ENCODE results near the gene VKORC1.
A peak's percentile ranks its signal among the peaks of the same experiment; 100 is the strongest.

The VKORC1 gene

DNA sequence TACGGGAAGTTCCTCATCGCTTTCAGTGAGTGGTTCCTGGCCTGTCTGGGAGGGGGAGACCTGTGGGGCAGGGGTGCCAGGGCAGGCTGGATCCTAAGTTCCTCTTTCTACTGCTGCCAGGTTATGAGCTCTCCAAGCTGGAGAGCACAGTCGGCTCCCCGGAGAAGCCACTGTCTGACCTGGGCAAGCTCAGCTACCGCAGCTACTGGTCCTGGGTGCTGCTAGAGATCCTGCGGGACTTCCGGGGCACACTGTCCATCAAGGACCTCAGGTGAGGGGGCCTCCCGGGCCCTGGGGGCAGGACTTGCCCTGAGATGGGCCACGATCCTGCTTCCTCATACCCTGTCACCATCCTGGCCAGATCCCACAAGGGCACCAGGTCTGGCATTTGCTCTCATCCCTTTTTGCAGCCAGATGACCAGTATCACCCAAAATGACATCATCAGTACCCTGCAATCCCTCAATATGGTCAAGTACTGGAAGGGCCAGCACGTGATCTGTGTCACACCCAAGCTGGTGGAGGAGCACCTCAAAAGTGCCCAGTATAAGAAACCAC, 35.8 kb upstream of the VKORC1 start:
- no peak for DNase-seq (ENCODE audit: low read depth)

DNA sequence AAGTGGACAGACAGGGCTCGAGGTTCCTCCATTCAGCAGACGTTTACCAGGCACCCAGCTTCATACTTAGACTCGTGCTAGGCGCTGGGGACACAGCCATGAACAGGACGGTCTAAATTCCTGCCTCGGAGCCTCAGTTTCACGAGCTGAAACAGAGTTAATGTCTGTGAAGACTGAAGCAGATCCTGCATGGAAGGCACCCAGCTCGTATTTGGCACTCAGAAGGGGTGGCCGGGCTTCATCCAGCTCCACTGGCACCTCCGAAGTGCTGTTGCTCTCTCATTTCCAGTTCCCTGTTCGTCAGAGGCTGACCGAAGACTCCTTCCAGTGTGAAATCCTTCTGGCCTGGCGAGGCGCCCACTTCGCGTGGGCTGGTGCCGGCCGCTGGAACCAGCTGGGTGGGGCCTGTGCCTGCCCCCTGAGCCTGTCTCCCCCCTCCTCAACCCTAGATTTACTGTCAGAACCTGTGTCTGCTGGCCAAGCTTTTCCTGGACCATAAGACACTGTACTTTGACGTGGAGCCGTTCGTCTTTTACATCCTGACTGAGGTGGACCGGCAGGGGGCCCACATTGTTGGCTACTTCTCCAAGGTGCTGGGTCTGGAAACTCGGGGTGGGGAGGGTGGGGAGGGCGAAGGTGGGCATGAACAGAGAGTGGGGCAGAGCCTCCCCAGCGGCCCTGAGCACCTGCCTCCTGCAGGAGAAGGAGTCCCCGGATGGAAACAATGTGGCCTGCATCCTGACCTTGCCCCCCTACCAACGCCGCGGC, 35.2 kb upstream of the VKORC1 start:
- DNase-seq (ENCODE audit: low read depth), result no peak

DNA sequence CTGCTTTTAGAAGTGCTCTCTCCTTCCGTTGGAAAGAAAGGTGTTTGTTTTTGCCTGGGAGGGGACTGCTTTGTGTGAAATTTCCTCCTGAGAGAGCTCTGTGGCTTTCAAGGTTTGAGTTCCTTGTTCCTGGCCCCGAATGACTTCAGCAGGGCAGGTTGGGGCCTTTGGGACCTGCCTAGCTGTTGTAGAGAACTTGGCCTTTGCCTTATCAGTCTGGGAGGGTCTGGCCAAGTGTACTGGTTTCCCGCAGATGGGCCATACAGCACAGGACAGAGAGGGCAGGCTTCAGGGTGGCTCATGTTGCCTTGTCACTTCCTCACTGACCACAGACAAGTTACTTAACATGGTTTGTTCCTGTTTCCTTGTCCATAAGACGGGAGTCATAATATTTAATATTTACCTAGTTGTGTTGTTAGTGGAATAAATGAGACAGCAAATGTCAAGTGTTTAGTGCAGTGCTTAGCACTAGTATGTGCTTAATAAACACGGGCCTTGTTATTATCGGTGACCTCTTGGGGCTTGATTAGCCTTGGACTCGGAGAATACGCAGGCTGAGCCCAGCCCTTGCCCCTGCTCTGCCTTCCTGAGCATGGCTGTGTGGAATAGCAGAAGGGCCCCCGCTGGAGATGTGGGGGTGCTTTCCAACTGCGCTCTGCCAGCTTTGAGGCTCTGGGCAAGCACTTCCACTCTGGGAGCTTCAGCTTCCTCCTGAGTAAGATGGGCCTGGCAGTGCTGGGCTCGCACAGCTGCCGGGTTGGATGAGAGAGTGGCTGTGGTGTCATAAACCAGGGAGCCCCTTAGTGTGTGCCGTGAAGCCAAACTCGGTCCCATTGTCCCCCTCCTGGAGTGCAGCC, 34.3 kb upstream of the VKORC1 start:
- no peak for DNase-seq (ENCODE audit: low read depth)

DNA sequence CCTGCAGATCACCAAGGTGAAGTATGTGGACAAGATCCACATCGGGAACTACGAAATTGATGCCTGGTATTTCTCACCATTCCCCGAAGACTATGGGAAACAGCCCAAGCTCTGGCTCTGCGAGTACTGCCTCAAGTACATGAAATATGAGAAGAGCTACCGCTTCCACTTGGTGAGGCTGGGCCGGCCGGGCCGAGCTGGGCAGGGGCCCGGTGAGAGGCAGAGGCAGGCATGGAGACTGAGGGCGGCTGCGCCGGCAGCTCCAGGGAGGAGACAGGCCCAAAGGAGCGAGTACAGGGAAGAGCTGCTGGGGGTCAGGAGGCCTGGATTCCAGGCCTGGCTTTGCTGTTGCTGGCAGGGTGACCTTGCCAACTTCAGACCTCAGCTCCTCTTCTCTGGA, 32.6 kb upstream of the VKORC1 start:
- no peak for DNase-seq (ENCODE audit: low read depth)

DNA sequence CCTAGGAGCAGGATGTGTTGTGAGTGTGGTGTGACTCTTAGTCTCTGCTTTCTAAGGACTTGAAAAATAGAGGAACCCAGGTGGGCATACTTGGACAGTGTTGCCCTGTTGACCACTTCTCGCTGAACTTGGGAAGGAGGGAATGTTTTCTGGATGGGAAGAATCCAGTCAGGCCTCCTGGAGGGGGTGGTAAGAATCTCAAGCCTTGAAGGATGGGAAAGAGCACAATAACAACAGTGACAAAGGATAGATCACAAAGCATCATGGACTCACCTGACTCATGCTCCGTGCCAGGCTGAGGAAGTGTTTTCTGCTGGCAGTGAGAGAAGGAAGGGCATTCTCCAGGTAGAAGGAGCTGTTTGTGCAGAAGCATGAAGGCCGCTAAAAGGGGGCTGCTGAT, 31.2 kb upstream of the VKORC1 start:
- DNase-seq (ENCODE audit: low read depth), result no peak

DNA sequence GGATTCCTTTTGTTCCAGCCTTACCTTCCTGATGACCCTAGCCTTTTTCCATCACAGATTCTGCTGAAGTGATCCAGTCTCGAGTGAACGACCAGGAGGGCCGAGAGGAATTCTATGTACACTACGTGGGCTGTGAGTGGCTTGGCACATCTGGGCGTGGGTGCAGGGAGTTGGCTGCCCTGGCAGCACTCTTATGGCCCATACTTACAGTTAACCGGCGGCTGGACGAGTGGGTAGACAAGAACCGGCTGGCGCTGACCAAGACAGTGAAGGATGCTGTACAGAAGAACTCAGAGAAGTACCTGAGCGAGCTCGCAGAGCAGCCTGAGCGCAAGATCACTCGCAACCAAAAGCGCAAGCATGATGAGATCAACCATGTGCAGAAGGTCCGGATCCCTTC, 25.5 kb upstream of the VKORC1 start:
- no peak for DNase-seq (ENCODE audit: low read depth)

DNA sequence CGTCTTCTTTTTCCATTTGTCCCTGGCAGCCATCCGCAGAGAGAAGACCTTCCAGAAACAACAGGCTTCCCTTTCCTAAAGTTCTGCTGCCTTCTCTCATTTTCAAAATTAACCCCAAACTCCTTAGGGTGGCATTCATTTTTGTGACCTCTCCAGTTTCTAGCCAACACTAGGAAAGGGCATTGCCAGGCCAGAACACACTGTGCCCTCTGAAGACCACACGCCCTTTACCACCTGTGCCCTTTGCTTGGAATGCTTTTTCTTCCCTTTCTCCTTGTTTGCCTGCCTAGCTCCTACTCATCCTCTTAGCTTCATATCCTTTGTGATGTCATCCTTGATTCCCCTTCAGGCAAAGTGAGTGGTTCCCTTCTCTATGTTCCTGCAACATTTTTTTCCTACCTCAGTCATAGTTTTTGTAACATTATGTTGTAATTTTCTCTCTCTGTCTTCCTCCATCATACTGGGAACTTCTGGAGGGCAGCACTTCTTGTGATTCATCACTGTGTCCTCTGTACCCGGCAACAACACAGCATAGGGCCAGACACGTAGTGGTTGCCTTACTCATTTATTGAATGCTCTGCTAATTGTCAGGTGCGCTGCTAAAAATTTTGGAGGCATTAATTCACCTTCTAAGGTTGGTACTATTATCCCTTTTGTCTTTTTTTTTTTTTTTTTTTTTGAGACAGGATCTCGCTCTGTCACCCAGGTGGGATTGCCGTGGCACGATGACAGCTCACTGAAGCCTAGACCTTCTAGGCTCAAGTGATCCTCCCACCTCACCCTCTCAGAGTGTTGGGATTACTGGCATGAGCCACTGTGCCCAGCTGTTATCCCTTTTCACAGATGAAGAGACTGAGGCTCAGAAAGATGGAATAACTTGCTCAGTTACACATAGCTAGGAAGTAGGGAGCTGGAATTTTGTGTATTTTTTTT, 23.9 kb upstream of the VKORC1 start:
- DNase-seq (ENCODE audit: low read depth), result peak; percentile 24

DNA sequence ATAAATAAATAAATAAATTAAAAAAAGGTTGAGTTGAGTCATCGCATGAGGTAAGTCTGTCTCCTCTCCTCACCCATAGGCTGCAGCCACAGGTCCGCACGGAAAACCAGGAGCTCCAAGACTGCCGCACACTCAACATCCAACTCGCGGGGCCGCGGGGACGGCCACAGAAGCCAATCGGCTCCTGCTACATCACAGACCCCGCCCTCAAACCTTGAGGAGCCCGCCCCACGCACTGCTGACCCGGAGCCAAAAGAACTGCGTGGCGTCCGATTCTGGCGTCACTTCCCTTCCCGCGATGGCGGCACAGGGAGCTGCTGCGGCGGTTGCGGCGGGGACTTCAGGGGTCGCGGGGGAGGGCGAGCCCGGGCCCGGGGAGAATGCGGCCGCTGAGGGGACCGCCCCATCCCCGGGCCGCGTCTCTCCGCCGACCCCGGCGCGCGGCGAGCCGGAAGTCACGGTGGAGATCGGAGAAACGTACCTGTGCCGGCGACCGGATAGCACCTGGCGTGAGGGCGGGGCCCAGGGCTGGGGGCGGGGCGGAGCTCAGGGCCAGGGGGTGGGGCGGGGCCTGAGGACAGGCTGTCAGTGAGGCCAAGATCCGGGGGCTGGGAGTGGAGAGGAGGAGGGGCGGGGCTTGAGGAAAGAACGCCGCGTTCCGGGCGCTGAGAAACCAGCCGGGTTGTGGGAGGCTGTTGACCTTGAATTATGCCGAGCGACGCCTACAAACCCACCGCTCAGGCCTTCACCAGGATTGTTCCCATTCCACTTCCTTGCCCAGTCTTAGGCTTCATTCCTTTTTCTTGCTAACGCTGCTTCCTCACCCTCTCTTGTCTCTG, 23.0 kb upstream of the VKORC1 start, which contains the start of gene KAT8:
KAT8 (plus strand) TSS at position 281 of the 839 bp plus-strand sequence; CDS start at position 299, 18 bp downstream.
- DNase-seq (ENCODE audit: low read depth), result peak; percentile 96

DNA sequence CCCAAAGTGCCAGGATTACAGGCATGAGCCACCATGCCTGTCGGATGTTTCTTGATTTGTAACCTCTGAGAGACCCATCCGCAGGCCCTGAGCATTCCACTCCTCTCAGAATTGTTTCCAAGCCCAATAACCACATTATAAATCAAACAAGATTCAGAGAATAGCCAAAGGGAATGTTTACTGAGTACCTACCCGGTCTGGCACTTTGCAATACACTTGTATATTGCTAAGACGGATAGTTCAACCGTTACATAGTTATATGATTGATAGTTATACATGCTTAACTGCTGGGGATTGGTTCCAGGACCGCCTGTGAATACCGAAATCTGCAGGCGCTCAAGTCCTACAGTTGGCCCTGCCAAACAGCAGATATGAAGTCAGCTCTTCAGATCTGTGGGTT, 19.9 kb upstream of the VKORC1 start:
- no peak for DNase-seq (ENCODE audit: low read depth)

DNA sequence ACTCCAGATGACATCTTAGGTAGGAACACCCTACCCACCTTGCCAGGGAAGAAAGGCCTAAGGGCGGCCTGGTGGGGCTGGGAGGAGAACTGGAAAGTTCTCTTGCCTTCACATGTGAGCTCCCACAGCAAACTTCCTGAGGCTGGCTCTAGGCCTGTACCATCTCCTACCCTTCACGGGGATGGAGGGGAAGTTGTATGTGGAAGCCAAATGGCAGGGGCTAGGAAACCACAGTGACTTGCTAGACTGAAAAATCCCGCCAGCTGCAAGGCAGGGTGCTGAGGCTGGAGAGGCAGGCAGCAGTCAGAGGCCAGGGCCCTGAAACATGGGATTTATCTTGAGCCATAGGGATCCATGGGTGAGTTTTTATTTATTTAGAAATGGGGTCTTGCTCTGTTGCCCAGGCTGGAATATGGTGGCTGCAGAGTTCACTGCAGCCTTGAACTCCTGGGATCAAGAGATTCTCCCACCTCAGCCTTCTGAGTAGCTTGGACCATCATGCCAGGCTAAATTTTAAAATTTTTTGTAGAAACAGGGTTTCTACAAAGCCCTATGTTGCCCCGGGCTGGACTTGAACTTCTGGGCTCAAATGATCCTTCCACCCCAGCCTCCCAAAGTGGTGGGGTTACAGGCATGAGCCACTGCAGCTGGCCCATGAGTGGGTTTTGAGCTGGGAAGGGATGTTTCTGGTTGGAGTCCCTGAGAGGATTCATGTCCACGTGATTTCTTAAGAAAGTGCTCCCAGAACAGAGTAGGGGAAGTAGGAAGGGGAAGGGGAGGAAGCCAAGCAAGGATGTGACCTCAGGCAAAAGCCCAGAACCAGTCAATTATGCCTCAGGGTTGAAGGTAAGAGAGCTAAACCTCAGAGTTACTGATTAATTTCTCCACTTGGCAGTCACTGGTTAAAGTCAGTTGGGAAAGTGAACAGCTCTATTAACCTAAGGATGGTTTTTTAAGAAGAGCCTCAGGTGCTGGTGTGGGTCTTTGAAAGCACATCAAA, 18.8 kb upstream of the VKORC1 start:
- no peak for DNase-seq (ENCODE audit: low read depth)

DNA sequence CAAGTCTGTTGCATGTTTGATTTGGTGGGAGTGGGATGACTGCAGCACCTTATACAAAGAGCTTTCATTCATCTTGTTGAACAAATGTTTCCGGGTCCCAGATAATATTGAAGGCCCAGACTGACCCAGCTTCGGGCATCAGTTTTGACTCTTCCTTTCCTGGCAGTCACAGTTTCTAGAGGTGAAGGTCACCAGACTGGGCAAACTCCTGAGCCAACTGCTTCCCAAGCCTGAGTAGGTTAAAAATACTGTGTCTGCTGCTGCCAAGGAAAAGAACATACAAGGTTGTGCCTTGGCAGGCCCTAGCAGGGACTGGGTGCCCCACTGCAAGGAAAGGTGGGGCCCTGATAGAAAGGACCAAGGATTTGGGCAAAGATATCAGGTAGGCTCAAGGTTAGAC, 18.1 kb upstream of the VKORC1 start:
- DNase-seq (ENCODE audit: low read depth), result no peak

DNA sequence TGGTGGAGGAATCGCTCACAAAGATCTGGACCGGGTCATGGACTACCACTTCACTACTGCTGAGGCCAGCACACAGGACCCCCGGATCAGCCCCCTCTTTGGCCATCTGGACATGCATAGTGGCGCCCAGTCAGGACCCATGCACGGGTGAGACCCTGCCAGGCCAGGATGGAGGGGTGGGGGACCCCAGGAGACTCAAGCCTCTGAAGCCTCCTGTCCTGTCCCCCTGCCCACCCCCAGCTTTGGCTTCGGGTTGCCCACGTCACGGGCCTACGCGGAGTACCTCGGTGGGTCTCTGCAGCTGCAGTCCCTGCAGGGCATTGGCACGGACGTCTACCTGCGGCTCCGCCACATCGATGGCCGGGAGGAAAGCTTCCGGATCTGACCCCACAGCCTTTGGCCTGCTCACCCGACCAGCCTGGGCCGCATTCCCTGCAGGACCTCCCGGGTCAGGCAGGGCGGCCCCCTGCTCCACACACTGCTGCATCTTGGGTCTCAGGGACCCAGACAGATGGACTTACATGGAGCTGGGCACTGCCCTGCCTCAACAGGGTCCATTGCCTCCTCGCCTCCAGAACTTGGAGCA, 17.4 kb upstream of the VKORC1 start:
- DNase-seq (ENCODE audit: low read depth), result no peak

DNA sequence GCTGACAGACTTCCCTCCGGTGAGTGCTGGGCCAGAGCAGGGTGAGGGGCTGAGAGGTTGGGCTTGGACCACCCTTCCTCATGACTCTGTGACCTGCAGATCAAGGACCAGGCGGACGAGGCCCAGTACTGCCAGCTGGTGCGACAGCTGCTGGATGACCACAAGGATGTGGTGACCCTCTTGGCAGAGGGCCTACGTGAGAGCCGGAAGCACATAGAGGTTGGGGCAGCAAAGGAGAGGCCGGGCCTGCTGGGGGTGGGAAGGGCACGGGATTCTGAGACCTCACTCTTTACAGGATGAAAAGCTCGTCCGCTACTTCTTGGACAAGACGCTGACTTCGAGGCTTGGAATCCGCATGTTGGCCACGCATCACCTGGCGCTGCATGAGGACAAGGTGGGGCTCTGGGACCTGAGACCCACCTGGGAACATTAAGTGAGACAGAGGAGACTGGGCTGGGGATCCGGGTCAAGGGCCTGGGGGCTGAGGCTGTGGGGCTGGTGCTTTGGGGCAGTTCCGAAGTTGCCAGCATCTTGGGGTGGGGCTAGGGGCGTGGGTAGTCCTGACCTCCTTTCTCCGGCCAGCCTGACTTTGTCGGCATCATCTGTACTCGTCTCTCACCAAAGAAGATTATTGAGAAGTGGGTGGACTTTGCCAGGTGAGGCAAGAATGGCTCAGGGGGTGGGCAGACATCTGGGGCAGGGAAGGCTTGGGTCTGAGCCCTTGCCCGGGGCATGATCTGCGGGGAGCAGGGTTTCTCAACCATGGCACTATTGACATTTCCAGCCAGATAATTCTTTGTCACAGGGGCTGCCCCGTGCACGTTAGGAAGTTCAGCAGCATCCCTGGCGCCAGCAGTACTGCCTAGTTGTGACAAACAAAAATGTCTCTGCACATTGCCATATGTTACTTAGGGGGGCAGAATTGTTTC, 15.8 kb upstream of the VKORC1 start:
- DNase-seq (ENCODE audit: low read depth), result no peak

DNA sequence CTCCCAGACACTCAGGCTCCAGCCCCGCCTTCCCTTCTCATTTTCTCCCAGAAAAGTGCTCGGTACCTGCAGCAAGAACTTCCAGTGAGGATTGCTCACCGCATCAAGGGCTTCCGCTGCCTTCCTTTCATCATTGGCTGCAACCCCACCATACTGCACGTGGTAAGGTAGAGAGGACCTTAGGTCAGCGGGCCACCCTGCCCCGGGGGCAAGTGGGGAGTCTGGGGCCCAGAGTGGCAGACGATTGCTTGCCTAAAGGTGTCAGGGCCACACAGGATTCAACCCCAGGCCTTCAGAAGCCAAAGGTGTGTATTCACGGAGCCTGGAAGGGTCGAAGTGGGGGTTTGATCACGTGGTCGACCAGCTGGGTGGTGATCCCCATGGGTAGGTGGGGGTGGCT, 15.0 kb upstream of the VKORC1 start:
- DNase-seq (ENCODE audit: low read depth), result no peak

DNA sequence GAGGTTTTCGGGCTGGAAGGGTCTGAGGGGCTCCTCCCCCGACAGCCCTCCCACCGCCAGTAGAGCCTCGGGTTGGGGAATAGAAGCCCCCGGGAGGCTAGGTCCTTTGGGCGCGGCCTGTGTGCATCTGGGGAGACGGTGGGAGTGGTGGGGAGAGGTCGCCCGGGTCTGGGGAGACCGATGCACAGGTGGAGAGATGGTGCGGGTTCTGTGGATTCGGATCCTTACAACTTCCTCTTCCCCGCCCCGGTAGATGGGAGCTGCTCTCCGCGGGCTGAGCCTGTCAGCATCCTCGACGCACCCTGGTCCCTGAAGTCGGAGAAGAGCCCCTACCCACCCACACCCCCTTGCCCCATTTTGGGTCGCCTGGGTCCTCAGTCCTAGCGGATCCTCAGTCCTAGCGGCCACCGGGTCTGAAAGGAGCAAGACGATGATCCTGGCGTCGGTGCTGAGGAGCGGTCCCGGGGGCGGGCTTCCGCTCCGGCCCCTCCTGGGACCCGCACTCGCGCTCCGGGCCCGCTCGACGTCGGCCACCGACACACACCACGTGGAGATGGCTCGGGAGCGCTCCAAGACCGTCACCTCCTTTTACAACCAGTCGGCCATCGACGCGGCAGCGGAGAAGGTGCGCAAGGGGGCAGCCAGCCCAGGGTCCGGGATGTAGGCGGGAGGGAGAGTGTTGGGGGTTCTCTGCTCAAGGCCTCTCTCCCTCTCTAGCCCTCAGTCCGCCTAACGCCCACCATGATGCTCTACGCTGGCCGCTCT, 14.4 kb upstream of the VKORC1 start:
- no peak for DNase-seq (ENCODE audit: low read depth)

DNA sequence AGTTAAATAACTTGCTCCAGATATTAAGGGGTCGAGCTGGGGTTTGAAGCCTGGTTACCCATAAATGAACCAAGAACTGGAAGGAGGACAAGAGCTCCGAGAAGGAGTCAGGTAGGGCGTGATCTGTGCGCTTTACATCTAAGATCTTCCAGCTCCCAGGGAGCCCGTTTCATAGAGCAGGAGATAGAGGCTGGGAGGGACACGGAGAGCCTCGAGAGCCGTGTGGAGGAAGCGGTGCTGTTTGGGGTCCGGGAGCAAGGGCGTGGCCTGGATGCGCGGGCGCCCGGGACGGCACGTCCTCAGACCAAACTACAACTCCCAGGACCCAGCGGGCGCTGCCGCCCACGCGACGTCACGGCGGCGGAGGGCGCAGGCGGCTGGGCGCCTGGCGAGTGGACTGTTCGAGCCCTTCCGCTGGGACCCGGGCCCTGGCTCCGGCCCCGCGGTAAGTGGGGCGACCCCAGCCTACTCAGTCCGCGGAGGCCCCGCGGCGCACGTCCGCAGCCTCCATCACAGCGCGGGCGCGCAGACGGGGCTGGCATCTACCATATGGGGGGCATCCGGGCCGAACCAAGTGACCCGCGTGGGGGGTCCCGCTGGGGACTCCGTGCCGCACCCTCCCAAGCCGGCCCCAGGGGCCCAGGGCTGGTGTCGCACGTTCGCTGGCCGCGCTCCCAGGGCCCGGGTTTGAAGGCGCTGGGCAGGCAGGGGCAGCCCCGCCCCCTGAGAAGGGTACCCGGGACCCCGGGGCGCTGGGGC, 13.6 kb upstream of the VKORC1 start, which contains the start of gene BCKDK:
BCKDK (plus strand) TSS at position 352 of the 759 bp plus-strand sequence. CDS start 838 bp downstream, outside the sequence.
- DNase-seq (ENCODE audit: low read depth), result peak; percentile 38

Measured in stromal cell of bone marrow (primary cell).